ENCODE results near the gene LMTK3. TPM values are rescaled to one million over a fixed set of nuclear protein-coding genes. Genes with fewer than 3 reads are reported as not detected.

Gene LMTK3
- total and polyA plus RNA-seq, 2 experiments from 2014 or later, result 1.1 to 7.4 TPM

DNA sequence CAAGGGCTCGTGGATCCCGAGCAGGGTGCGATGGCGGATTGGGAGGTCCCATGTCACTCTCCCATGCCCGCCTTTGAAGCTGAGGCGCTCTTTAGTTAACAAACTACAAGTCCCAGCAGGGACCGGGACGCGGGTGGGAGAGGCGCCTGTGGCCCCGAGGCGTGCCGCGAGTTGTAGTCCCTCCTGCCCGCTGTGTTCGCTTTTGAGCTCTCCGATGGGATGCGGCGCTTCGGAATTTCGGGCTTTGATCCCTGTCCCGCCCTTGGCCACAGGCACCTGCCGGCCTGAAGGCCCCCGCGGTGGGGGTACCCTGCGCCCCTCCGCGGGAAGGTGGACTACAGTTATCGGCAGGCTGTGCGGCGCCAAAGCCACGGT is 31.5 kb downstream of the LMTK3 start:
- no peaks in the 10 kb centered on the region for H3K4me1 ChIP-seq (ENCODE audit: low read depth)
- peaks cover 26% of the 10 kb centered on the region for H3K36me3 ChIP-seq
- no peaks in the 10 kb centered on the region for H3K9me3 ChIP-seq (ENCODE audit: low read depth)
- no peak overlapping the region for H3K4me3 ChIP-seq
- peak overlapping the region; percentile 57 for H3K27ac ChIP-seq
- H3K27me3 ChIP-seq, result no peaks in the 10 kb centered on the region
- peak in 1 of 2 donors; percentile 46 for DNase-seq (ENCODE audit: low read depth in 1 of 2, low spot score in 1 of 2)
- TF ChIP-seq, protein P1, sequence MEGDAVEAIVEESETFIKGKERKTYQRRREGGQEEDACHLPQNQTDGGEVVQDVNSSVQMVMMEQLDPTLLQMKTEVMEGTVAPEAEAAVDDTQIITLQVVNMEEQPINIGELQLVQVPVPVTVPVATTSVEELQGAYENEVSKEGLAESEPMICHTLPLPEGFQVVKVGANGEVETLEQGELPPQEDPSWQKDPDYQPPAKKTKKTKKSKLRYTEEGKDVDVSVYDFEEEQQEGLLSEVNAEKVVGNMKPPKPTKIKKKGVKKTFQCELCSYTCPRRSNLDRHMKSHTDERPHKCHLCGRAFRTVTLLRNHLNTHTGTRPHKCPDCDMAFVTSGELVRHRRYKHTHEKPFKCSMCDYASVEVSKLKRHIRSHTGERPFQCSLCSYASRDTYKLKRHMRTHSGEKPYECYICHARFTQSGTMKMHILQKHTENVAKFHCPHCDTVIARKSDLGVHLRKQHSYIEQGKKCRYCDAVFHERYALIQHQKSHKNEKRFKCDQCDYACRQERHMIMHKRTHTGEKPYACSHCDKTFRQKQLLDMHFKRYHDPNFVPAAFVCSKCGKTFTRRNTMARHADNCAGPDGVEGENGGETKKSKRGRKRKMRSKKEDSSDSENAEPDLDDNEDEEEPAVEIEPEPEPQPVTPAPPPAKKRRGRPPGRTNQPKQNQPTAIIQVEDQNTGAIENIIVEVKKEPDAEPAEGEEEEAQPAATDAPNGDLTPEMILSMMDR (IDR thresholded peaks at IDR 0.05; ENCODE audit: low read depth, low read length), result no peak

DNA sequence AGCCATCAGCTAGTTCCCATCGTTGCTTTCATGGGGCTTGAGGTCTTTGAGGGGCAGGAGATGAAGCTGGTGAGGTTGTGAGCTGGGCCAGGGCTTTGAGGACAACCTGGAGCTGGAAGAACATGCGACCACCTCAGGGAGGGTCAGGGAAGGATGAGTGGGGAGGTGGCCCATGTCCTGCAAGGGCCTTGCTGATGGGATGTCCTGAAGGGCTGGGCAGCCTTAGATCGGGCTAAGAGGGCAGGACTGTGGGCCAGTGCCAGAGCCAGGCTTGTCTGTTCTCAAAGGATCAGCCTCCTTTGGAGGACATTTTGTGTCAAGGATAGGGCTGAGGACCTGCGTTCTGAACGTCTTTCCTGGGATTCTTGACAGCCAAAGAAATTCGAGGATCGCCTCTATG is 31.9 kb downstream of the LMTK3 start:
- Histone ChIP-seq H3K36me3 (peaks cover 30% of the 10 kb centered on the region), H3K9me3 (ENCODE audit: low read depth) (no peaks in the 10 kb centered on the region), H3K27ac (peak overlapping the region; percentile 57), H3K27me3 (no peaks in the 10 kb centered on the region), H3K4me3 (no peak overlapping the region), H3K4me1 (ENCODE audit: low read depth) (no peaks in the 10 kb centered on the region)
- DNase-seq (ENCODE audit: low read depth in 1 of 2, low spot score in 1 of 2), result no peak
- TF ChIP-seq, protein P1 (IDR thresholded peaks at IDR 0.05; ENCODE audit: low read depth, low read length), result no peak

DNA sequence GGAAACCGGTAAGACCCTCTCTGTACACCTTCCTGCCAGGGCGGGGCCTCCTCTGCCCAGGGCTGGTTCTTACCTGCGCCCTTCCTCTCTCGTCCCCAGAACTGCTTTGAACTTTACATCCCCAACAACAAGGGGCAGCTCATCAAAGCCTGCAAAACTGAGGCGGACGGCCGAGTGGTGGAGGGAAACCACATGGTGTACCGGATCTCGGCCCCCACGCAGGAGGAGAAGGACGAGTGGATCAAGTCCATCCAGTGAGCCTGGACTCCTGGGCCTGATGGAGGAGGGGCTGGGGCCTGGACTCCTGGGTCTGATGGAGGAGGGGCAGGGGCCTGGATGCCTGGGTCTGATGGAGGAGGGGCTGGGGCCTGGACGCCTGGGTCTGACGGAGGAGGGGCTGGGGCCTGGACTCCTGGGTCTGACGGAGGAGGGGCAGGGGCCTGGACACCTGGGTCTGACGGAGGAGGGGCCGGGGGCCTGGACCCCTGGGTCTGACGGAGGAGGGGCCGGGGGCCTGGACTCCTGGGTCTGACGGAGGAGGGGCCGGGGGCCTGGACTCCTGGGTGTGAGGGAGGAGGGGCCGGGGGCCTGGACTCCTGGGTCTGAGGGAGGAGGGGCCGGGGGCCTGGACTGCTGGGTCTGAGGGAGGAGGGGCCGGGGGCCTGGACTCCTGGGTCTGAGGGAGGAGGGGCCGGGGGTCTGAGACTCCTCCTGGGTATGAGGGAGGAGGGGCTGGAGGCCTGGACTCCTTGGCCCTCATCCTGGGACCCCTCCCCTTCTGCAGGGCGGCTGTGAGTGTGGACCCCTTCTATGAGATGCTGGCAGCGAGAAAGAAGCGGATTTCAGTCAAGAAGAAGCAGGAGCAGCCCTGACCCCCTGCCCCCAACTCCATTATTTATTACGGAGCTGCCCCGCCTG is 33.0 kb downstream of the LMTK3 start:
- no peak overlapping the region for H3K4me3 ChIP-seq
- DNase-seq (ENCODE audit: low read depth in 1 of 2, low spot score in 1 of 2), result no peak
- H3K27ac ChIP-seq, result no peak overlapping the region
- H3K9me3 ChIP-seq (ENCODE audit: low read depth), result no peaks in the 10 kb centered on the region
- peaks cover 39% of the 10 kb centered on the region for H3K36me3 ChIP-seq
- TF ChIP-seq, protein P1 (IDR thresholded peaks at IDR 0.05; ENCODE audit: low read depth, low read length), result no peak
- H3K27me3 ChIP-seq, result no peaks in the 10 kb centered on the region
- H3K4me1 ChIP-seq (ENCODE audit: low read depth), result no peaks in the 10 kb centered on the region

DNA sequence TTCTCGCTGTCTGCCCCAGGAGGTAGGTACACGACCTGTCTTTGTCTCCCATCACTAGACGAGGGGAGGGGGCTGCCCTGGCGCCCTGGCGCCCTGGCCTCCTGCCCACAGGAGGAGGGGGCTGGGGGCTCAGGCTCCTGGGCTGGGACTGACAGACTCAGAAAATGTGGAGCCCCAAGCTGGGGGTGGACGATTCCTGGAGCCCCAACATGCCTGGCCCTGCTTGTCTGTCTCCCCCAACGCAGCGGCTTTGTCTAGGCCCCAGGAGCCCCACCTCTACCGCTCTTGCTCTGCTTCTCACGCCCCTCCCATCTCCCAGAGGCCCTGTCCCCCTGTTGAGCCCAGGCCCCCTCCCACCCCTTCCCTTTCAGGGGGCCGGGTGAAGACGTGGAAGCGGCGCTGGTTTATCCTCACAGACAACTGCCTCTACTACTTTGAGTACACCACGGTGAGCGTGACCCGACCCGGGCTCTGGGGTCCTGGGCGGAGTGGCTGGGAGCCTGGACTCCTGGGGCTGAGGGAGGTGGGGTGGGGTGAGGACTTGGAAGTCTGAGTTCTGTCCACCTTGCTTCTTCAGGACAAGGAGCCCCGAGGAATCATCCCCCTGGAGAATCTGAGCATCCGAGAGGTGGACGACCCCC is 33.8 kb downstream of the LMTK3 start:
- DNase-seq (ENCODE audit: low read depth in 1 of 2, low spot score in 1 of 2), result no peak
- Histone ChIP-seq H3K36me3 (peaks cover 45% of the 10 kb centered on the region), H3K27ac (no peak overlapping the region), H3K27me3 (no peaks in the 10 kb centered on the region), H3K4me3 (no peak overlapping the region), H3K4me1 (ENCODE audit: low read depth) (no peaks in the 10 kb centered on the region), H3K9me3 (ENCODE audit: low read depth) (no peaks in the 10 kb centered on the region)
- TF ChIP-seq, protein P1 (IDR thresholded peaks at IDR 0.05; ENCODE audit: low read depth, low read length), result no peak

DNA sequence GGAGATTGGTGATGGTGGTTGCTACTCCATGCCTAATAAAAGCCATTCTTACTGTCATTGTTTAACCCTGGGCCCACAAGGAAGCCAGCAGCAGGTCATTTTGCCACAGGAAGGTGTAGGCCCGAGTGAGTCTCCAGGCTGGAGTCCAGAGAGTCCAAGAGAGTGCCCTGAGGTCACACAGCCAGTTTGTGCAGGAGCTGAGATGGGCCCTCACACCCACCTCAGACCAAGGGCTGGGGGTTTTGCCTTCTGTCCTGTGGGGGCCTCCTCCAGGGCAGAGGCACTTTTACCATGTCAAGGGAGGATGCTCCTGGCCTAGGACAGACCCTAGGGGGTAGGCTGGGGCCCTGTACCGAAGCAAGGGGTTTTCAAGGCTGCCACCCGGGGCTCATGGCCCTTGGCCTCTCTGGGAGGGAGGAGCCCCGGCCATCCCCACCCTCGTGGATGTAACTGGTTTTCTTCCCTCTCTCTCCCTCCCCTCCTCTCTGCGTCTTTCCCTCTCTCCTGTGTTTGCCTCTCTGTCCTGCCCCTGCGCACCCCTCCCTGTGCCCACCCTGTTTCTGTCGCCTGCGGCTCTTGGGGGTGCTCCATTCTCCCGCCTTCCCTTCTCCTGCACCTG is 34.5 kb downstream of the LMTK3 start:
- Histone ChIP-seq H3K27ac (no peak overlapping the region), H3K4me1 (ENCODE audit: low read depth) (no peaks in the 10 kb centered on the region), H3K27me3 (no peaks in the 10 kb centered on the region), H3K36me3 (peaks cover 50% of the 10 kb centered on the region), H3K4me3 (no peak overlapping the region), H3K9me3 (ENCODE audit: low read depth) (no peaks in the 10 kb centered on the region)
- TF ChIP-seq, protein P1 (IDR thresholded peaks at IDR 0.05; ENCODE audit: low read depth, low read length), result no peak
- DNase-seq (ENCODE audit: low read depth in 1 of 2, low spot score in 1 of 2), result no peak

Measured in cardiac muscle cell (in vitro differentiated cells and primary cell).